SK-N-SH (cell line): ENCODE data around the gene ARHGEF18. TPM values are rescaled to one million over a fixed set of nuclear protein-coding genes. Genes with fewer than 3 reads are reported as not detected.

ENCODE experiments used
- CTCF ChIA-PET: fragments of 300-600, 350-600 bp; formaldehyde crosslinking; extraction: SDS; loops from one replicate; lab custom pipeline; 2021; lab: Yijun Ruan, JAX
- POLR2A ChIA-PET: fragments of 350-600 bp; sonication (Branson Sonifier 250); formaldehyde crosslinking; extraction: SDS; loops from one replicate; lab custom pipeline; 2020; ENCODE audit warnings: antibody characterized with exemption, inconsistent platforms; lab: Yijun Ruan, JAX
- DNase-seq: peaks from one replicate; pipeline ENCODE4 v3.0.0; 2012
- H2AFZ ChIP-seq: fragments of 200-600 bp; sonication (generic); 2 replicates; pipeline ENCODE4 v1.8.1; 2016; ENCODE audit warnings: antibody characterized with exemption, mild to moderate bottlenecking, low read depth
- H3F3A ChIP-seq: fragments of 200-600 bp; sonication (generic); replicated peaks from 2 replicates; pipeline ENCODE3; 2016; ENCODE audit warnings: antibody characterized with exemption, mild to moderate bottlenecking; ENCODE audit not compliant: insufficient read depth
- H3K27ac ChIP-seq, 2 experiments: fragments of 200-500 bp in 1 of 2; fragments of 200-600 bp in 1 of 2; sonication (Bioruptor generic) in 1 of 2; sonication (generic), shearing (Covaris generic) in 1 of 2; 2 replicates each; pipeline versions ENCODE4 v1.5.1 to v1.6.1; 2014 to 2016; ENCODE audit warnings: low read depth in 2 of 2, inconsistent platforms in 1 of 2, low read length in 1 of 2, mild to moderate bottlenecking in 1 of 2, mixed read lengths in 1 of 2
- H3K27me3 ChIP-seq: fragments of 200-600 bp; sonication (generic), shearing (Covaris generic); 2 replicates; pipeline ENCODE4 v1.6.1; 2016; ENCODE audit warnings: mixed run types; ENCODE audit not compliant: insufficient read depth
- H3K36me3 ChIP-seq, 2 experiments: fragments of 200-500 bp in 1 of 2; fragments of 200-600 bp in 1 of 2; sonication (Bioruptor generic) in 1 of 2; sonication (generic) in 1 of 2; replicated peaks in 1 of 2; 2 replicates each; pipeline versions ENCODE3 to v1.5.1; 2014 to 2016; ENCODE audit warnings: low read length in 1 of 2, mild to moderate bottlenecking in 1 of 2; ENCODE audit not compliant: insufficient read depth in 2 of 2, control insufficient read depth in 1 of 2
- H3K4me1 ChIP-seq, 2 experiments: fragments of 200-500 bp in 1 of 2; fragments of 200-600 bp in 1 of 2; sonication (Bioruptor generic) in 1 of 2; sonication (generic), shearing (Covaris generic) in 1 of 2; 2 replicates each; pipeline versions ENCODE4 v1.5.1 to v1.6.1; 2014 to 2016; ENCODE audit warnings: low read depth in 1 of 2, low read length in 1 of 2, mixed run types in 1 of 2; ENCODE audit not compliant: insufficient read depth in 2 of 2, control insufficient read depth in 1 of 2
- H3K4me2 ChIP-seq: fragments of 200-600 bp; sonication (generic), shearing (Covaris generic); 2 replicates; pipeline ENCODE4 v1.6.1; 2017; ENCODE audit warnings: mixed run types
- H3K4me3 ChIP-seq, 2 experiments: fragments of 200-500 bp in 1 of 2; fragments of 200-600 bp in 1 of 2; sonication (Bioruptor generic) in 1 of 2; sonication (generic), shearing (Covaris generic) in 1 of 2; 2 replicates each; pipeline versions ENCODE4 v1.5.1 to v1.8.1; 2014 to 2016; ENCODE audit warnings: low read depth in 2 of 2, inconsistent platforms in 1 of 2, low read length in 1 of 2, mild to moderate bottlenecking in 1 of 2, mixed read lengths in 1 of 2, moderate library complexity in 1 of 2
- H3K79me2 ChIP-seq: fragments of 200-600 bp; sonication (generic); 2 replicates; pipeline ENCODE4 v1.8.1; 2017; ENCODE audit warnings: mild to moderate bottlenecking; ENCODE audit not compliant: insufficient read depth
- H3K9ac ChIP-seq: fragments of 200-600 bp; sonication (generic); 2 replicates; pipeline ENCODE4 v1.6.1; 2017; ENCODE audit warnings: mixed run types
- H3K9me2 ChIP-seq: fragments of 200-600 bp; sonication (generic); 2 replicates; pipeline ENCODE4 v1.6.1; 2017; ENCODE audit warnings: mixed run types
- H3K9me3 ChIP-seq: fragments of 200-600 bp; sonication (generic); 2 replicates; pipeline ENCODE4 v1.6.1; 2017; ENCODE audit warnings: mixed run types, mild to moderate bottlenecking, moderate library complexity
- H4K20me1 ChIP-seq: fragments of 200-600 bp; sonication (generic); 2 replicates; pipeline ENCODE4 v1.6.1; 2017; ENCODE audit warnings: mild to moderate bottlenecking, mixed run types; ENCODE audit not compliant: insufficient read depth
- CHD2 ChIP-seq: fragments of 150-350 bp; IDR thresholded peaks from 2 replicates; pipeline ENCODE4 v1.6.1; 2018; ENCODE audit warnings: low read length; ENCODE audit not compliant: partially characterized antibody
- ELF1 ChIP-seq: IDR thresholded peaks from 2 replicates; pipeline ENCODE4 v1.4.0; 2012
- EZH2phosphoT487 ChIP-seq: fragments of 200-600 bp; sonication (generic); IDR thresholded peaks from 2 replicates; pipeline ENCODE4 v1.6.1; 2017; ENCODE audit warnings: low read depth, mixed run types, mild to moderate bottlenecking, antibody characterized with exemption, moderate library complexity, borderline replicate concordance
- FOXJ3 ChIP-seq: sonication (generic); formaldehyde crosslinking; IDR thresholded peaks from 2 replicates; pipeline ENCODE4 v1.5.1; 2020; ENCODE audit warnings: mild to moderate bottlenecking, missing genetic modification reagents
- GABPA ChIP-seq: IDR thresholded peaks from 2 replicates; pipeline ENCODE4 v1.4.0; 2012; ENCODE audit warnings: low read depth, mild to moderate bottlenecking
- GATA2 ChIP-seq: sonication (generic); formaldehyde crosslinking; IDR thresholded peaks from 2 replicates; pipeline ENCODE4 v1.5.0; 2020; ENCODE audit warnings: mild to moderate bottlenecking, missing genetic modification reagents
- JUND ChIP-seq: IDR thresholded peaks from 2 replicates; pipeline ENCODE4 v1.4.0; 2012
- MEF2A ChIP-seq: IDR thresholded peaks from 2 replicates; pipeline ENCODE4 v1.4.0; 2012; ENCODE audit warnings: low read depth, borderline replicate concordance
- MXI1 ChIP-seq: IDR thresholded peaks from 2 replicates; pipeline ENCODE4 v1.6.1; 2012; ENCODE audit warnings: mild to moderate bottlenecking, low read depth, low read length, improper control_type of control experiment
- POLR2AphosphoS5 ChIP-seq: IDR thresholded peaks from 2 replicates; pipeline ENCODE4 v1.6.1; 2012; ENCODE audit warnings: low read depth, low read length
- RAD21 ChIP-seq: IDR thresholded peaks from 2 replicates; pipeline ENCODE4 v1.6.1; 2012; ENCODE audit warnings: mild to moderate bottlenecking, low read length
- RCOR1 ChIP-seq: fragments of 150-350 bp; IDR thresholded peaks from 2 replicates; pipeline ENCODE4 v1.6.1; 2017; ENCODE audit warnings: antibody characterized with exemption, low read length
- TAF1 ChIP-seq: IDR thresholded peaks from 2 replicates; pipeline ENCODE4 v1.6.1; 2012; ENCODE audit warnings: low read depth, mild to moderate bottlenecking, low read length, moderate library complexity, borderline replicate concordance
- TEAD4 ChIP-seq: IDR thresholded peaks from 2 replicates; pipeline ENCODE4 v1.4.0; 2012; ENCODE audit warnings: mild to moderate bottlenecking, borderline replicate concordance; ENCODE audit not compliant: insufficient read depth
- YY1 ChIP-seq: IDR thresholded peaks from 2 replicates; pipeline ENCODE4 v1.4.0; 2012; ENCODE audit warnings: low read depth, mild to moderate bottlenecking
- WGBS: methylation state at CpG from one replicate; pipeline ENCODE4 v1.1.6; 2017; ENCODE audit warnings: low lambda C conversion rate; 5-methylcytosine and 5-hydroxymethylcytosine counted together
- polyA plus RNA-seq, 3 experiments: library from polyadenylated mRNA; depleted of rRNA; stranded (reverse); fragments of >200 nt; gene quantifications; 2 replicates each; pipeline ENCODE4 v1.2.3, GENCODE V29; 2012
- TF ChIP-seq, protein P1 (sequence below): IDR thresholded peaks from 2 replicates; pipeline ENCODE4 v1.4.0; 2012; ENCODE audit warnings: low read depth, borderline replicate concordance
- TF ChIP-seq, protein P2 (sequence below): IDR thresholded peaks from 2 replicates; pipeline ENCODE4 v1.6.1; 2012; ENCODE audit warnings: mild to moderate bottlenecking, low read depth, low read length, moderate library complexity
- TF ChIP-seq, protein P3 (sequence below): fragments of 200-600 bp; sonication (generic); IDR thresholded peaks from 2 replicates; pipeline ENCODE4 v1.6.1; 2017; ENCODE audit warnings: antibody characterized with exemption, mild to moderate bottlenecking, moderate library complexity
- TF ChIP-seq, protein P4 (sequence below): IDR thresholded peaks from 2 replicates; pipeline ENCODE4 v1.4.0; 2012; ENCODE audit warnings: low read depth
- TF ChIP-seq, protein P5 (sequence below): IDR thresholded peaks from 2 replicates; pipeline ENCODE4; 2012

ARHGEF18 gene
- polyA plus RNA-seq, 1 of the 3 experiments (the other 2 are of a cell fraction) = 11.7 TPM

DNA sequence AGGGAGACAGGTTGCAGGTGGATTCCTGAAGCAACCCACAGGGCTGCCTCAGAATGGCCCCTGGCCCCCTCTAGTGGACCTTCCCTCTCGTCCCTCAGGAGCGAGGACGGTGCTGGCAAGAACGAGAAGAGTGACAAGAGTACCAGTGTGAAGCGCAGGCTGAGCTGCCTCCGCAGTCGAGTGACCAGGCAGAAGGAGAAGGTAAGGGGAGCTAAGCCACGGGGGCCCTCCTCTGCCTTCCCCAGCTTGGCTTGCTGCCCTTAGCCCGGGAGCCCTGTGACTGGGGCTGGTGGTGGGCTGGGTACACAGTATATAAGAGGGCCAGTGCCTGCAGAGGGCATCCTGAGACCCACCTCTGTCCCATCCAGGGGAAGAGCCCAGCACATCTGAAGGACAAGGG lies 34.0 kb downstream of the ARHGEF18 start (continued):
- TF ChIP-seq, protein P1, sequence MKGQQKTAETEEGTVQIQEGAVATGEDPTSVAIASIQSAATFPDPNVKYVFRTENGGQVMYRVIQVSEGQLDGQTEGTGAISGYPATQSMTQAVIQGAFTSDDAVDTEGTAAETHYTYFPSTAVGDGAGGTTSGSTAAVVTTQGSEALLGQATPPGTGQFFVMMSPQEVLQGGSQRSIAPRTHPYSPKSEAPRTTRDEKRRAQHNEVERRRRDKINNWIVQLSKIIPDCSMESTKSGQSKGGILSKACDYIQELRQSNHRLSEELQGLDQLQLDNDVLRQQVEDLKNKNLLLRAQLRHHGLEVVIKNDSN = no peak
- no peak for TF ChIP-seq JUND

DNA sequence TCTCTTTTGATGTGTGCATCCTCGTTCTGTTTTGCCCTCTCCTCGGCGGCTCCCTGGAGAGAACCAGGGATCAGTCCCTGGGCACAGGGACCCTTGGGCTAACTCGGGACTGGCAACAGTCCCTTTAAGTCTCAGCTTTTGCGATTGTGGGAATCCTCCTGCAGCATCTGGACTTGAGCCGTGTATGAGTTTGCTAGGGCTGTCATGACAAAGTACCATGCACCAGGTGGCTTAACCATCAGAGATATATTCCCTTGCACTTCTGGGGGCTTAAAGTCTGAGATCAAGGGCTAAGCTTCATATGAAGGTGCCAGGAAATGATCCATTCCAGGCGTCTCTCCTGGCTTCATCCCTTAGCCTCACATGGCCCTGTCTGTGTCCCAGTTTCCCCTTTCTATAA lies 34.5 kb downstream of the ARHGEF18 start:
- Histone ChIP-seq H3K9ac (no peak overlapping the region), H3K36me3 (no peaks in the 10 kb centered on the region), H3K9me3 (no peaks in the 10 kb centered on the region), H3K9me2 (no peaks in the 10 kb centered on the region), H3K27ac (no peak overlapping the region), H4K20me1 (no peaks in the 10 kb centered on the region), H2AFZ (no peak overlapping the region), H3K4me3 (no peak overlapping the region), H3K79me2 (no peaks in the 10 kb centered on the region), H3K27me3 (no peaks in the 10 kb centered on the region), H3K4me1 (no peaks in the 10 kb centered on the region), H3K4me2 (no peak overlapping the region), H3F3A (no peaks in the 10 kb centered on the region)
- TF ChIP-seq, protein P2, sequence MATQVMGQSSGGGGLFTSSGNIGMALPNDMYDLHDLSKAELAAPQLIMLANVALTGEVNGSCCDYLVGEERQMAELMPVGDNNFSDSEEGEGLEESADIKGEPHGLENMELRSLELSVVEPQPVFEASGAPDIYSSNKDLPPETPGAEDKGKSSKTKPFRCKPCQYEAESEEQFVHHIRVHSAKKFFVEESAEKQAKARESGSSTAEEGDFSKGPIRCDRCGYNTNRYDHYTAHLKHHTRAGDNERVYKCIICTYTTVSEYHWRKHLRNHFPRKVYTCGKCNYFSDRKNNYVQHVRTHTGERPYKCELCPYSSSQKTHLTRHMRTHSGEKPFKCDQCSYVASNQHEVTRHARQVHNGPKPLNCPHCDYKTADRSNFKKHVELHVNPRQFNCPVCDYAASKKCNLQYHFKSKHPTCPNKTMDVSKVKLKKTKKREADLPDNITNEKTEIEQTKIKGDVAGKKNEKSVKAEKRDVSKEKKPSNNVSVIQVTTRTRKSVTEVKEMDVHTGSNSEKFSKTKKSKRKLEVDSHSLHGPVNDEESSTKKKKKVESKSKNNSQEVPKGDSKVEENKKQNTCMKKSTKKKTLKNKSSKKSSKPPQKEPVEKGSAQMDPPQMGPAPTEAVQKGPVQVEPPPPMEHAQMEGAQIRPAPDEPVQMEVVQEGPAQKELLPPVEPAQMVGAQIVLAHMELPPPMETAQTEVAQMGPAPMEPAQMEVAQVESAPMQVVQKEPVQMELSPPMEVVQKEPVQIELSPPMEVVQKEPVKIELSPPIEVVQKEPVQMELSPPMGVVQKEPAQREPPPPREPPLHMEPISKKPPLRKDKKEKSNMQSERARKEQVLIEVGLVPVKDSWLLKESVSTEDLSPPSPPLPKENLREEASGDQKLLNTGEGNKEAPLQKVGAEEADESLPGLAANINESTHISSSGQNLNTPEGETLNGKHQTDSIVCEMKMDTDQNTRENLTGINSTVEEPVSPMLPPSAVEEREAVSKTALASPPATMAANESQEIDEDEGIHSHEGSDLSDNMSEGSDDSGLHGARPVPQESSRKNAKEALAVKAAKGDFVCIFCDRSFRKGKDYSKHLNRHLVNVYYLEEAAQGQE = no peak
- no peak for TF ChIP-seq MEF2A
- TF ChIP-seq, protein P3, sequence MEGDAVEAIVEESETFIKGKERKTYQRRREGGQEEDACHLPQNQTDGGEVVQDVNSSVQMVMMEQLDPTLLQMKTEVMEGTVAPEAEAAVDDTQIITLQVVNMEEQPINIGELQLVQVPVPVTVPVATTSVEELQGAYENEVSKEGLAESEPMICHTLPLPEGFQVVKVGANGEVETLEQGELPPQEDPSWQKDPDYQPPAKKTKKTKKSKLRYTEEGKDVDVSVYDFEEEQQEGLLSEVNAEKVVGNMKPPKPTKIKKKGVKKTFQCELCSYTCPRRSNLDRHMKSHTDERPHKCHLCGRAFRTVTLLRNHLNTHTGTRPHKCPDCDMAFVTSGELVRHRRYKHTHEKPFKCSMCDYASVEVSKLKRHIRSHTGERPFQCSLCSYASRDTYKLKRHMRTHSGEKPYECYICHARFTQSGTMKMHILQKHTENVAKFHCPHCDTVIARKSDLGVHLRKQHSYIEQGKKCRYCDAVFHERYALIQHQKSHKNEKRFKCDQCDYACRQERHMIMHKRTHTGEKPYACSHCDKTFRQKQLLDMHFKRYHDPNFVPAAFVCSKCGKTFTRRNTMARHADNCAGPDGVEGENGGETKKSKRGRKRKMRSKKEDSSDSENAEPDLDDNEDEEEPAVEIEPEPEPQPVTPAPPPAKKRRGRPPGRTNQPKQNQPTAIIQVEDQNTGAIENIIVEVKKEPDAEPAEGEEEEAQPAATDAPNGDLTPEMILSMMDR = no peak
- no peak for TF ChIP-seq ELF1
- no peak for TF ChIP-seq GATA2
- TF ChIP-seq RCOR1 = no peak
- no peak for TF ChIP-seq CHD2
- TF ChIP-seq EZH2phosphoT487 = no peak
- TF ChIP-seq POLR2AphosphoS5 = no peak
- no peak for TF ChIP-seq MXI1
- TF ChIP-seq, protein P4, sequence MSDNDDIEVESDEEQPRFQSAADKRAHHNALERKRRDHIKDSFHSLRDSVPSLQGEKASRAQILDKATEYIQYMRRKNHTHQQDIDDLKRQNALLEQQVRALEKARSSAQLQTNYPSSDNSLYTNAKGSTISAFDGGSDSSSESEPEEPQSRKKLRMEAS = no peak
- TF ChIP-seq GABPA = no peak
- no peak for TF ChIP-seq RAD21
- TF ChIP-seq, protein P5, sequence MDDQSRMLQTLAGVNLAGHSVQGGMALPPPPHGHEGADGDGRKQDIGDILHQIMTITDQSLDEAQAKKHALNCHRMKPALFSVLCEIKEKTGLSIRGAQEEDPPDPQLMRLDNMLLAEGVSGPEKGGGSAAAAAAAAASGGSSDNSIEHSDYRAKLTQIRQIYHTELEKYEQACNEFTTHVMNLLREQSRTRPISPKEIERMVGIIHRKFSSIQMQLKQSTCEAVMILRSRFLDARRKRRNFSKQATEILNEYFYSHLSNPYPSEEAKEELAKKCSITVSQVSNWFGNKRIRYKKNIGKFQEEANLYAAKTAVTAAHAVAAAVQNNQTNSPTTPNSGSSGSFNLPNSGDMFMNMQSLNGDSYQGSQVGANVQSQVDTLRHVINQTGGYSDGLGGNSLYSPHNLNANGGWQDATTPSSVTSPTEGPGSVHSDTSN = no peak
- TF ChIP-seq FOXJ3 (CRISPR knock-in tag) = no peak
- TF ChIP-seq, protein P1 = no peak
- no peak for TF ChIP-seq TAF1
- TF ChIP-seq YY1 = no peak
- no peak for TF ChIP-seq TEAD4
- 65% methylated on average over 6 of the region's 7 CpGs for WGBS
- ChIA-PET POLR2A (no interaction called here), CTCF (interaction anchor here (0.9 to 5.6 kb wide), 6 partner anchors 10 to 298 kb away, joined by 3 to 44 read pairs (median 4); partner anchors contain the start of gene TRAPPC5)
- no peak for DNase-seq
